CD4-positive, alpha-beta T cell treated with Interleukin-17A for 1 hour (primary cell): Measurements from ENCODE around the gene PCDHA1.
"Not testable (repeated sequence)": the region's sequence is repeated elsewhere in the genome, so short reads cannot be mapped to it uniquely, and the experiment has no call there.

Experiments used
- DNase-seq: peaks from one replicate; pipeline ENCODE4 v3.0.0-alpha.2; 2020

PCDHA1 gene

DNA sequence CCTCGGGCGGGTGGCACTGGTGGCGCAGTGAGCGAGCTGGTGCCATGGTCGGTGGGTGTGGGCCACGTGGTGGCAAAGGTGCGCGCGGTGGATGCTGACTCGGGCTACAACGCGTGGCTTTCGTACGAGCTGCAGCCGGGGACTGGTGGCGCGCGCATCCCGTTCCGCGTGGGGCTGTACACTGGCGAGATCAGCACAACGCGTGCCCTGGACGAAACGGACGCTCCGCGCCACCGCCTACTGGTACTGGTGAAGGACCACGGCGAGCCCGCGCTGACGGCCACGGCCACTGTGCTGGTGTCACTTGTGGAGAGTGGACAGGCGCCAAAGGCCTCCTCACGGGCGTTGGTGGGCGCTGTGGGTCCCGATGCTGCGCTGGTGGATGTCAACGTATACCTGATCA is 22.9 kb downstream of the PCDHA1 start:
- DNase-seq: no peak

DNA sequence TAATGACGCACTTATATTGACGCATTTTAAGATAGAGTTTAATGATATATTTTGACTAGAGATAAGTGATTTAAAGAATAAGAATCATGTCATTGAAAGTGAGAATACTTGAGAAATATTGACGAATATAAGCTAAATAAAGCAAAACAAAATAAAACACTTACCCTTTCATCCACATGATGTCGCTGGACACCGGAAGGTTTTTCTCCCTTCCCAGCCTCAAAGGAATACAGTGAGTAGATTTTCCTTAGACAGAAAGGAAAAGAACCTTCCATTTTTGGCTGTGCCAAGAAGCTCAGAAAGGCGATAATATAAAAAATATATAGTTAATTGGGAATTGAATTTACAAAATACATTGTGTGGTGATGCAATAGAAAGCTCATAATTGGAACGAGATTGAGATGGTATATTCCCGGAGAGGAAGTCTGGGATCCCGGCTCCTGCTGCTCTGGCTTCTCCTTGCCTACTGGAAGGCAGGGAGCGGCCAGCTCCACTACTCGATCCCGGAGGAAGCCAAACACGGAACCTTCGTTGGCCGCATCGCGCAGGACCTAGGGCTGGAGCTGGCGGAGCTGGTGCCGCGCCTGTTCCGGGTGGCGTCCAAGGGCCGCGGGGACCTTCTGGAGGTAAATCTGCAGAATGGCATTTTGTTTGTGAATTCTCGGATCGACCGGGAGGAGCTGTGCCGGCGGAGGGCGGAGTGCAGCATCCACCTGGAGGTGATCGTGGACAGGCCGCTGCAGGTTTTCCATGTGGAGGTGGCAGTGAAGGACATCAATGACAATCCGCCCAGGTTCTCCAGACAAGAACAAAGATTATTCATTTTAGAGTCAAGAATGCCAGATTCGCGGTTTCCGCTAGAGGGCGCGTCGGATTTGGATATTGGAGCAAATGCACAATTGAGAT is 35.7 kb downstream of the PCDHA1 start, which contains the start of gene PCDHA5:
TSS of gene PCDHA5 (plus strand) at position 239 of the 906 bp plus-strand sequence.
- no peak for DNase-seq

DNA sequence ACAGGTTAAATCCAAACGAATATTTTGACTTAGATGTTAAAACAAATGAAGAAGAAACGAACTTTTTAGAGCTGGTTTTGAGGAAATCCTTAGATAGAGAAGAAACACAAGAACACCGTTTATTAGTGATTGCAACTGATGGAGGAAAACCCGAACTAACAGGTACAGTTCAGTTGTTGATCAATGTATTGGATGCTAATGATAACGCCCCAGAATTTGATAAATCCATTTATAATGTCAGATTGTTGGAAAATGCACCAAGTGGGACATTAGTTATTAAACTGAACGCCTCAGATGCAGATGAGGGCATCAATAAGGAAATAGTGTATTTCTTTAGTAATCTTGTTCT is 36.3 kb downstream of the PCDHA1 start:
- DNase-seq: no peak

DNA sequence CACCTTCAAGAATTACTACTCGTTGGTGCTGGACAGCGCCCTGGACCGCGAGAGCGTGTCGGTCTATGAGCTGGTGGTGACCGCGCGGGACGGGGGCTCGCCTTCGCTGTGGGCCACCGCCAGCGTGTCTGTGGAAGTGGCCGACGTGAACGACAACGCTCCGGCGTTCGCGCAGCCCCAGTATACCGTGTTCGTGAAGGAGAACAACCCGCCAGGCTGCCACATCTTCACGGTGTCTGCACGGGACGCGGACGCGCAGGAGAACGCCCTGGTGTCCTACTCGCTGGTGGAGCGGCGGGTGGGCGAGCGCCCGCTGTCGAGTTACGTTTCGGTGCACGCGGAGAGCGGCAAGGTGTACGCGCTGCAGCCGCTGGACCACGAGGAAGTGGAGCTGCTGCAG is 37.0 kb downstream of the PCDHA1 start:
- not testable (repeated sequence) for DNase-seq

DNA sequence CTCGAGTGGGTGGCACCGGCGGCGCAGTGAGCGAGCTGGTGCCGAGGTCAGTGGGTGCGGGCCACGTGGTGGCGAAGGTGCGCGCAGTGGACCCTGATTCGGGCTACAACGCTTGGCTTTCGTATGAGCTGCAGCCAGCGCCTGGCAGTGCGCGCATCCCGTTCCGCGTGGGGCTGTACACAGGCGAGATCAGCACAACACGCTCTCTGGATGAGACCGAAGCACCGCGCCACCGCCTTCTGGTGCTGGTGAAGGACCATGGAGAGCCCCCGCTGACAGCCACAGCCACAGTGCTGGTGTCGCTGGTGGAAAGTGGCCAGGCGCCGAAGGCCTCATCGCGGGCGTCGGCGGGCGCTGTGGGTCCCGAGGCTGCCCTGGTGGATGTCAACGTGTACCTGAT is 37.5 kb downstream of the PCDHA1 start:
- no peak for DNase-seq

DNA sequence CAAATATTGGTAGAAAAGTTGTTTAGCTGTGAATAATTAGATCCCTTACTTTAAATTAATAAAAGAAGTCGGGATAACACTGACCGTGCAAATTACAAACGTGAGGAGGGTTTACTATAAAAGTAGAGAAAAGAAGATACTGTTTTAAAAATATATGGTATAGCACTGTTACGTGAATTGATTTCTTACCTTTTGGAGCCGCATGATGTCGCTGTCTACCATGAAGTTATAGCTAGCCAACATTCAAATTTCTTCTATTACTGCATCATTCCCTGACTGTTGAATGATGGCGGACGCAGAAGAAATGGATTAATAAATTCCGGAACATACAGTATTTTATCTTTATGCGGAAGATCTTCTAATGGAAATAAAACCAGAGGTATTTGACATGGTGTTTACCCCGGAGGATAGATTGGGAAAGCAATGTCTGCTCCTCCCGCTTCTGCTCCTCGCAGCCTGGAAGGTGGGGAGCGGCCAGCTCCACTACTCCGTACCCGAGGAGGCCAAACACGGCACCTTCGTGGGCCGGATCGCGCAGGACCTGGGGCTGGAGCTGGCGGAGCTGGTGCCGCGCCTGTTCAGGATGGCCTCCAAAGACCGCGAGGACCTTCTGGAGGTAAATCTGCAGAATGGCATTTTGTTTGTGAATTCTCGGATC is 41.9 kb downstream of the PCDHA1 start, which contains the start of gene PCDHA6:
TSS of gene PCDHA6 (plus strand) at position 257 of the 658 bp plus-strand sequence. CDS start at position 389, 132 bp downstream.
- no peak for DNase-seq

DNA sequence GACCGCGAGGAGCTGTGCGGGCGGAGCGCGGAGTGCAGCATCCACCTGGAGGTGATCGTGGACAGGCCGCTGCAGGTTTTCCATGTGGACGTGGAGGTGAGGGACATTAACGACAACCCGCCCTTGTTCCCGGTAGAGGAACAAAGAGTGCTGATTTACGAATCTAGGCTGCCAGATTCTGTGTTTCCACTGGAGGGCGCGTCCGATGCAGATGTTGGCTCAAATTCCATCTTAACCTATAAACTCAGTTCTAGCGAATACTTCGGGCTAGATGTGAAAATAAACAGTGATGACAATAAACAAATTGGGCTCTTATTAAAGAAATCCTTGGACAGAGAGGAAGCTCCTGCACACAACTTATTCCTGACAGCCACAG is 42.4 kb downstream of the PCDHA1 start:
- no peak for DNase-seq

DNA sequence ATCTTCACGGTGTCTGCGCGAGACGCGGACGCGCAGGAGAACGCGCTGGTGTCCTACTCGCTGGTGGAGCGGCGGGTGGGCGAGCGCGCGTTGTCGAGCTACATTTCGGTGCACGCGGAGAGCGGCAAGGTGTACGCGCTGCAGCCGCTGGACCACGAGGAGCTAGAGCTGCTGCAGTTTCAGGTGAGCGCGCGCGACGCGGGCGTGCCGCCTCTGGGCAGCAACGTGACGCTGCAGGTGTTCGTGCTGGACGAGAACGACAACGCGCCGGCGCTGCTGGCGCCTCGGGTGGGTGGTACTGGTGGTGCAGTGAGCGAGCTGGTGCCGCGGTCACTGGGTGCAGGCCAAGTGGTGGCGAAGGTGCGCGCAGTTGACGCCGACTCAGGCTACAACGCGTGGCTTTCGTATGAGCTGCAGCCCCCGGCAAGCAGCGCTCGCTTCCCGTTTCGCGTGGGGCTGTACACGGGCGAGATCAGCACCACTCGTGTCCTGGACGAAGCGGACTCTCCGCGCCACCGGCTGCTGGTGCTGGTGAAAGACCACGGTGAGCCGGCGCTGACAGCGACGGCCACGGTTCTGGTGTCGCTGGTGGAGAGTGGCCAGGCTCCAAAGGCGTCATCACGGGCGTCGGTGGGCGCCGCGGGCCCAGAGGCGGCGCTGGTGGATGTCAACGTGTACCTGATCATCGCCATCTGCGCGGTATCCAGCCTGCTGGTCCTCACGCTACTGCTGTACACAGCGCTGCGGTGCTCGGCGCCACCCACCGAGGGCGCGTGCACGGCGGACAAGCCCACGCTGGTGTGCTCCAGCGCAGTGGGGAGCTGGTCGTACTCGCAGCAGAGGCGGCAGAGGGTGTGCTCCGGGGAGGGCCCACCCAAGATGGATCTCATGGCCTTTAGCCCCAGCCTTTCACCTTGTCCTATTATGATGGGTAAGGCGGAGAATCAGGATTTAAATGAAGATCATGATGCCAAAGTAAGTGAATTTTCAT is 43.9 kb downstream of the PCDHA1 start:
- DNase-seq: not testable (repeated sequence)

DNA sequence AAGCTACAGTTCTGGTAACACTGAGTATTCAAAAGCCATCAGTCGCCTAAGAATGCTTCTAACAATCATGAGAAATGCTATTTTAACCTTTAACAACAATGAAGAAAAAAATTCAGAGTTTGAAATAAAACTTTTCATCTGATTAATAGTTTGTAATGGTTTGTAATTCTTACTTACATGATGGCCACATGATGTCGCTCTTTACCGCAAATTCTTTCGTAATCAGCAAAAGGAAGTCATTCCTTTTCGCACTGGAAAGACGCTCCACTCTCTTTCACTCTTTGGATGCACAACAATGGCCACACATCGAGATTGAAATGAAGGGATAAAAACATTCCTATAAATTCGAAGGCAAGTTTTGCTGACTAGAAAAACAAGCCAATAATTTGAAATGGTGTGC is 48.1 kb downstream of the PCDHA1 start, which contains the start of gene PCDHA7:
TSS of gene PCDHA7 (plus strand) at position 277 of the 400 bp plus-strand sequence. CDS start at position 392, 115 bp downstream.
- no peak for DNase-seq

DNA sequence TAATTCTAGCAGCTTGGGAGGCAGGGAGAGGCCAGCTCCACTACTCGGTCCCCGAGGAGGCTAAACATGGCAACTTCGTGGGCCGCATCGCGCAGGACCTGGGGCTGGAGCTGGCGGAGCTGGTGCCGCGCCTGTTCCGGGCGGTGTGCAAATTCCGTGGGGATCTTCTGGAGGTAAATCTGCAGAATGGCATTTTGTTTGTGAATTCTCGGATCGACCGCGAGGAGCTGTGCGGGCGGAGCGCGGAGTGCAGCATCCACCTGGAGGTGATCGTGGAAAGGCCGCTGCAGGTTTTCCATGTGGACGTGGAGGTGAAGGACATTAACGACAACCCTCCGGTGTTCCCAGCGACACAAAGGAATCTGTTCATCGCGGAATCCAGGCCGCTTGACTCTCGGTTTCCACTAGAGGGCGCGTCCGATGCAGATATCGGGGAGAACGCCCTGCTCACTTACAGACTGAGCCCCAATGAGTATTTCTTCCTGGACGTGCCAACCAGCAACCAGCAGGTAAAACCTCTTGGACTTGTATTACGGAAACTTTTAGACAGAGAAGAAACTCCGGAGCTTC is 48.6 kb downstream of the PCDHA1 start:
- DNase-seq: not testable (repeated sequence)

DNA sequence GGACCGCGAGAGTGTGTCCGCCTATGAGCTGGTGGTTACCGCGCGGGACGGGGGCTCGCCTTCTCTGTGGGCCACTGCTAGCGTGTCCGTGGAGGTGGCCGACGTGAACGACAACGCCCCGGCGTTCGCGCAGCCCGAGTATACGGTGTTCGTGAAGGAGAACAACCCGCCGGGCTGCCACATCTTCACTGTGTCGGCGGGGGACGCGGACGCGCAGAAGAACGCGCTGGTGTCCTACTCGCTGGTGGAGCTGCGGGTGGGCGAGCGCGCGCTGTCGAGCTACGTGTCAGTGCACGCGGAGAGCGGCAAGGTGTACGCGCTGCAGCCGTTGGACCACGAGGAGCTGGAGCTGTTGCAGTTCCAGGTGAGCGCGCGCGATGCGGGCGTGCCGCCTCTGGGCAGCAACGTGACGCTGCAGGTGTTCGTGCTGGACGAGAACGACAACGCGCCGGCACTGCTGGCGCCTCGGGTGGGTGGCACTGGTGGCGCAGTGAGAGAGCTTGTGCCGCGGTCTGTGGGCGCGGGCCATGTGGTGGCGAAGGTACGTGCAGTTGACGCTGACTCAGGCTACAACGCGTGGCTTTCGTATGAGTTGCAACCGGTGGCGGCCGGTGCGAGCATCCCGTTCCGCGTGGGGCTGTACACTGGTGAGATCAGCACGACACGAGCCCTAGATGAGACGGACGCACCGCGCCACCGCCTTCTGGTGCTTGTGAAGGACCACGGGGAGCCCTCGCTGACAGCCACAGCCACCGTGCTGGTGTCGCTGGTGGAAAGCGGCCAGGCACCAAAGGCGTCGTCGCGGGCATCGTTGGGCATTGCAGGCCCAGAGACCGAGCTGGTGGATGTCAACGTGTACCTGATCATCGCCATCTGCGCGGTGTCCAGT is 49.9 kb downstream of the PCDHA1 start:
- DNase-seq: no peak

DNA sequence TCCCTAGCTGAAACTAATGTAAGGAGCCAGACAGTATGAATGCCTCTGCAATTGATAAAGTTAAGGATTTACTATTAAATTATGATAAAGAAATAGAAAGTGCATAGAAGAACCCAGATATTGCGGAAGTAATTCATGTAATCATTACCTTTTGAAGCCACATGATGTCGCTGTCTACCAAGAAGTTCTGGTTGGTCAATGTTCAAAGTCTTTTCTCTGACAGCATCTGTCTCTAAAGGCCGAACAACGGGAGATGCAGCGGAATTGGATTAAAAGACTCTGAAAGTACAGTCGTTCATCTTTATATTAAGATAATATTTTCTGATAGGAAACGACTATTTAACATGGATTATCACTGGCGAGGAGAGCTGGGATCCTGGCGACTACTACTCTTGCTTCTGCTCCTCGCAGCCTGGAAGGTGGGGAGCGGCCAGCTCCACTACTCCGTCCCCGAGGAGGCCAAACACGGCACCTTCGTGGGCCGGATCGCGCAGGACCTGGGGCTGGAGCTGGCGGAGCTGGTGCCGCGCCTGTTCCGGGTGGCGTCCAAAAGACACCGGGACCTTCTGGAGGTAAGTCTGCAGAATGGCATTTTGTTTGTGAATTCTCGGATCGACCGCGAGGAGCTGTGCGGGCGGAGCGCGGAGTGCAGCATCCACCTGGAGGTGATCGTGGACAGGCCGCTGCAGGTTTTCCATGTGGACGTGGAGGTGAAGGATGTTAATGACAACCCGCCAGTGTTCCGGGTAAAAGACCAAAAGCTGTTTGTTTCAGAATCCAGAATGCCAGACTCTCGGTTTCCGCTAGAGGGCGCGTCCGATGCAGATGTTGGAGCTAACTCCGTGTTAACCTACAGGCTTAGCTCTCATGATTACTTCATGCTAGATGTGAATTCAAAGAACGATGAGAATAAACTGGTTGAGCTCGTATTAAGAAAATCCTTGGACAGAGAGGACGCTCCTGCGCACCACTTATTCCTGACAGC is 55.3 kb downstream of the PCDHA1 start, which contains the start of gene PCDHA8:
TSS of gene PCDHA8 (plus strand) at position 210 of the 985 bp plus-strand sequence. CDS start at position 345, 135 bp downstream.
- no peak for DNase-seq

DNA sequence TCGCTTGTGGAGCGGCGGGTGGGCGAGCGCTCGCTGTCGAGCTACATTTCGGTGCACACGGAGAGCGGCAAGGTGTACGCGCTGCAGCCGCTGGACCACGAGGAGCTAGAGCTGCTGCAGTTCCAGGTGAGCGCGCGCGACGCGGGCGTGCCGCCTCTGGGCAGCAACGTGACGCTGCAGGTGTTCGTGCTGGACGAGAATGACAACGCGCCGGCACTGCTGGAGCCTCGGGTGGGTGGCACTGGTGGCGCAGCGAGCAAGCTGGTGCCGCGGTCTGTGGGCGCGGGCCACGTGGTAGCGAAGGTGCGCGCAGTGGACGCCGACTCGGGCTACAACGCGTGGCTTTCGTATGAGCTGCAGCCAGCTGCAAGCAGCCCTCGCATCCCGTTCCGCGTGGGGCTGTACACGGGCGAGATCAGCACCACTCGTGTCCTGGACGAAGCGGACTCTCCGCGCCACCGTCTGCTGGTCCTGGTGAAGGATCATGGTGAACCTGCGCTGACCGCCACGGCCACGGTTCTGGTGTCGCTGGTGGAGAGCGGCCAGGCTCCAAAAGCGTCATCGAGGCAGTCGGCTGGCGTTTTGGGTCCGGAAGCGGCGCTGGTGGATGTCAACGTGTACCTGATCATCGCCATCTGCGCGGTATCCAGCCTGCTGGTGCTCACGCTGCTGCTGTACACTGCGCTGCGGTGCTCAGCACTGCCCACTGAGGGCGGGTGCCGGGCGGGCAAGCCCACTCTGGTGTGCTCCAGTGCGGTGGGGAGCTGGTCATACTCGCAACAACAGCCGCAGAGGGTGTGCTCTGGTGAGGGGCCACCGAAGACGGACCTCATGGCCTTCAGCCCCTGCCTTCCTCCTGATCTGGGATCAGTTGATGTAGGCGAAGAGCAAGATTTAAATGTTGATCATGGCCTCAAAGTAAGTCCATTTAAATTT is 57.1 kb downstream of the PCDHA1 start:
- DNase-seq: no peak

DNA sequence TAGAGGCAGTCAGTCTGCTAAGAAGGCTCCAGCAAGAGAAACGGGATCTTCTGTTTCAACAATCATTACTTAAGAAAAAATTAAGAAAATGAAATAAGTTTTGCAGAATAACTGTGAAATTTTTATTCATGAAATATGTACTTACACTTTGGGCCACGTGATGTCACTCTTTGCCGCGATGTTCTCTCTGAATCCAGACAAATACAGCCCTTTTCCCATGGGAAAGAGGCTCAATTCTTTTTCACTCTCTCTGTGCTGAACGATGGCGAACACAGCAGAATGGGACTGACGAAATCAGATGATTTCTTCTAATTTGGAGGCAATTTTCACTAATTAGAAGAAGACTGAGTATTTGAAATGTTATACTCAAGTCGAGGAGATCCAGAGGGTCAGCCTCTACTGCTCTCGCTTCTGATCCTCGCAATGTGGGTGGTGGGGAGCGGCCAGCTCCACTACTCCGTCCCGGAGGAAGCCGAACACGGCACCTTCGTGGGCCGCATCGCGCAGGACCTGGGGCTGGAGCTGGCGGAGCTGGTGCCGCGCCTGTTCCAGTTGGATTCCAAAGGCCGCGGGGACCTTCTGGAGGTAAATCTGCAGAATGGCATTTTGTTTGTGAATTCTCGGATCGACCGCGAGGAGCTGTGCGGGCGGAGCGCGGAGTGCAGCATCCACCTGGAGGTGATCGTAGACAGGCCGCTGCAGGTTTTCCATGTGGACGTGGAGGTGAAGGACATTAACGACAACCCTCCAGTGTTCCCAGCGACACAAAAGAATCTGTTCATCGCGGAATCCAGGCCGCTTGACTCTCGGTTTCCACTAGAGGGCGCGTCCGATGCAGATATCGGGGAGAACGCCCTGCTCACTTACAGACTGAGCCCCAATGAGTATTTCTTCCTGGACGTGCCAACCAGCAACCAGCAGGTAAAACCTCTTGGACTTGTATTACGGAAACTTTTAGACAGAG is 62.5 kb downstream of the PCDHA1 start, which contains the start of gene PCDHA9:
TSS of gene PCDHA9 (plus strand) at position 244 of the 964 bp plus-strand sequence. CDS start at position 358, 114 bp downstream.
- DNase-seq: not testable (repeated sequence)

DNA sequence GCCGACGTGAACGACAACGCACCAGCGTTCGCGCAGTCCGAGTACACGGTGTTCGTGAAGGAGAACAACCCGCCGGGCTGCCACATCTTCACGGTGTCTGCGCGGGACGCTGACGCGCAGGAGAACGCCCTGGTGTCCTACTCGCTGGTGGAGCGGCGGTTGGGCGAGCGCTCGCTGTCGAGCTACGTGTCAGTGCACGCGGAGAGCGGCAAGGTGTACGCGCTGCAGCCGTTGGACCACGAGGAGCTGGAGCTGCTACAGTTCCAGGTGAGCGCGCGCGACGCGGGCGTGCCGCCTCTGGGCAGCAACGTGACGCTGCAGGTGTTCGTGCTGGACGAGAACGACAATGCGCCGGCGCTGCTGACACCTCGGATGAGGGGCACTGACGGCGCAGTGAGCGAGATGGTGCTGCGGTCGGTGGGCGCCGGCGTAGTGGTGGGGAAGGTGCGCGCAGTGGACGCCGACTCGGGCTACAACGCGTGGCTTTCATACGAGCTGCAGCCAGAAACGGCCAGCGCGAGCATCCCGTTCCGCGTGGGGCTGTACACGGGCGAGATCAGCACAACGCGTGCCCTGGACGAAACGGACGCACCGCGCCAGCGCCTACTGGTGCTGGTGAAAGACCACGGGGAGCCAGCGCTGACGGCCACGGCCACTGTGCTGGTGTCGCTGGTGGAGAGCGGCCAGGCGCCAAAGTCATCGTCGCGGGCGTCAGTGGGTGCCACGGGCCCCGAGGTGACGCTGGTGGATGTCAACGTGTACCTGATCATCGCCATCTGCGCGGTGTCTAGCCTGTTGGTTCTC is 64.1 kb downstream of the PCDHA1 start:
- not testable (repeated sequence) for DNase-seq
